ENCODE results near the gene CFAP74.

CFAP74 gene

DNA sequence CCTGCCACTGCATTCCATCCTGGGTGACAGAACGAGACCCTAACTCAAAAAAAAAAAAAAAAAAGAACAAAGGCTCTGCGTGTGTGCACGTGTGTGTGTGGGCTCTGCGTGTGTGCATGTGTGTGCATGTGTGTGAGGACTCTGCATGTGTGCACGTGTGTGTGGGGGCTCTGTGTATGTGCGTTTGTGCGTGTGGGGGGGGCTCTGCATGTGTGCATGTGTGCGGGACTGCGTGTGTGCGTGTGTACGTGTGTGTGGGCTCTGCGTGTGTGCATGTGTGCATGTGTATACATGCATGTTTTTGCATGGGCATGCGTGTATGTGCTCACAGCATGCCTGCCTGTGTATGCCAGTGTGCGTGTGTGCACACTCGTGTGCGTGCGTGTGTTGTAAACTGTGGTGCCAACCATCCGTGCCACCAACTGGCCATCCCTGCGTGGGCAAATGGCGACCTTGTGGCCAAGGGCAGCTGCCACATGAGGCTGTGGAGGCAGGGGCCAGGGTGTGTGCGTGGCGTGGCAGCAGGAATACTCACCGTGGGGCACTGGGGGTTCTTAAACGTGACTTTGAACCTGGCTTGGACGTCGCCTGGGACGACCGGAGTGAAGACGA, 57.7 kb downstream of the CFAP74 start:
- Histone ChIP-seq H3K27me3 (ENCODE audit: control insufficient read depth, insufficient read depth, low read length) (no peaks in the 10 kb centered on the region), H3K27ac (ENCODE audit: low read length) (no peak overlapping the region), H3K9ac (ENCODE audit: low read length) (no peak overlapping the region), H3K4me1 (ENCODE audit: control insufficient read depth, low read depth, low read length) (no peaks in the 10 kb centered on the region), H3K9me3 (ENCODE audit: control insufficient read depth, low read depth, low read length) (no peaks in the 10 kb centered on the region), H3K36me3 (ENCODE audit: control insufficient read depth, low read depth, low read length) (no peaks in the 10 kb centered on the region), H3K4me3 (ENCODE audit: low read length) (no peak overlapping the region)

DNA sequence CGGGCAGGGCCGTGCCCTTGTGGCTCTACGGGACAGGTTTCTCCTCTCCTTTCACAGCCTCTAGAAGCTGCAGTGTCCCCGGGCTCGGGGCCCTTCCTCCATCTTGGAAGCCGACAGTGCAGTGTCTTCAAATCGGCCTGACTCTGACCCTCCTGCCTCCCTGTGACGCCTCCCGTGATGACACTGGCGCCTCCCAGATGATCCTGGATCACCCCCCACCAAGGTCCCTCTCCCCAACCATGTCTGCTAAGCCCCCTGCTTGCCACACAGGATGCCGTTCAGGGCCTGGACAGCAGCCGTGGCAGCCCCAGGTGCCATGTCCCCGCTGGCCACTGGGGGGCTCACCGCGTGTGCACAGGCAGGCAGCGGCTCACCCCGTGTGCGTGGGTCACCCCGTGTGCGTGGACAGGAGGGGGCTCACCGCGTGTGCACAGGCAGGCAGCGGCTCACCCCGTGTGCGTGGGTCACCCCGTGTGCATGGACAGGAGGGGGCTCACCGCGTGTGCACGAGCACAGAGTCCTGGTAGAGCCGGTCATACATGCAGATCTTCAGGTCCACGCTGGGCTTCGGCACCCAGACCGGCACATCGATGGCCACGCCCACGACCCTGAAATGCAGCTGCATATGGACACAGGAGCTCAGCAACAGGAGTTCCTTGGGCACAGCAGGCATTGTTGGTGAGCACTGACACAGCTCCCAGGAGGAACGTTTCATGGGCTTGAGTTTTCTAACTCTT, 59.6 kb downstream of the CFAP74 start:
- Histone ChIP-seq H3K27me3 (ENCODE audit: control insufficient read depth, insufficient read depth, low read length) (no peaks in the 10 kb centered on the region), H3K9me3 (ENCODE audit: control insufficient read depth, low read depth, low read length) (no peaks in the 10 kb centered on the region), H3K4me3 (ENCODE audit: low read length) (peak overlapping the region; percentile 52), H3K9ac (ENCODE audit: low read length) (no peak overlapping the region), H3K36me3 (ENCODE audit: control insufficient read depth, low read depth, low read length) (no peaks in the 10 kb centered on the region), H3K4me1 (ENCODE audit: control insufficient read depth, low read depth, low read length) (no peaks in the 10 kb centered on the region), H3K27ac (ENCODE audit: low read length) (no peak overlapping the region)

DNA sequence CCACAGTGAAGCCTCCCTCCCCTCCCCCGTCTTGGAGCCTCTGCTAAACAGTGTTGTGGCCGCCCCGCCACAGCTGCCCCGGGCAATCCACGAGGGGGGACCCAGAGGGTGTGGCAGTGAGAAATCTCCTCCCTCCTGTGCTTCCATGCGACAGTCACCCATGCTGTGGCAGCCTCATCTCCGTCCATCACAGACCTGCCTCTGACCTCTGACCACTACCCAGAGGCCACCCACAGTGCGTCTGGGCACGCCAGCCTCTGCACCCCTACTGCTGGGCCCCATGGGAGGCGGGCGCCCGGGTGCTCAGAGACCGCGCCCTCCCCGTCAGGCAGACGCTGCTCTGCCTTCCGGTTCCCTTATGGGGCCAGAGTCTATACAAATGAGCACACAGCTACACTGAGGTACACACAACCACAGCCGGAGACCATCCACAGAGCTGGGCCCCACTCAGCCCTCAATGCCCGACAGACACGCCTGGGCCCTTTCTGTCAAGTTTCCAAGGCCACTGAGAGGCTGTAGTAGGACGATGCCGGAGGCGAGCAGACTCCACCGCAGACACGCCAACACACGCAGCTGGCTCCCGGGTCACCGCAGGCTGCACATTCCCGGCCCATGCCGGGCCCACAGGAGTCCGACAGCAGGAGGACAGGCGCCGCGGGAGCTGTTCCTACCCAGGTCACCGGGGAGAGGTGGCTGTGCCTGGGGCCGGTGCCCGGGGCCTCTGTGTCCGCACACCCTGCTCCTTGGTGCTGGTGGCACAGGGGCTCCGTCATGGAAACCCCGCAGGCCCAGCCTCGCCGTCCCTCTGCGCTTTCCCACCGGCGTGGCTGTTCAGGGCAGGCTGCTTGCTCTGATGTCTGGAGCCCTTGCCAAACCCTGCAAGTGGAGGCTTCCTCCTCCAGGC, 60.6 kb downstream of the CFAP74 start:
- Histone ChIP-seq H3K4me1 (ENCODE audit: control insufficient read depth, low read depth, low read length) (no peaks in the 10 kb centered on the region), H3K9ac (ENCODE audit: low read length) (no peak overlapping the region), H3K4me3 (ENCODE audit: low read length) (no peak overlapping the region), H3K36me3 (ENCODE audit: control insufficient read depth, low read depth, low read length) (no peaks in the 10 kb centered on the region), H3K9me3 (ENCODE audit: control insufficient read depth, low read depth, low read length) (no peaks in the 10 kb centered on the region), H3K27me3 (ENCODE audit: control insufficient read depth, insufficient read depth, low read length) (no peaks in the 10 kb centered on the region), H3K27ac (ENCODE audit: low read length) (no peak overlapping the region)

DNA sequence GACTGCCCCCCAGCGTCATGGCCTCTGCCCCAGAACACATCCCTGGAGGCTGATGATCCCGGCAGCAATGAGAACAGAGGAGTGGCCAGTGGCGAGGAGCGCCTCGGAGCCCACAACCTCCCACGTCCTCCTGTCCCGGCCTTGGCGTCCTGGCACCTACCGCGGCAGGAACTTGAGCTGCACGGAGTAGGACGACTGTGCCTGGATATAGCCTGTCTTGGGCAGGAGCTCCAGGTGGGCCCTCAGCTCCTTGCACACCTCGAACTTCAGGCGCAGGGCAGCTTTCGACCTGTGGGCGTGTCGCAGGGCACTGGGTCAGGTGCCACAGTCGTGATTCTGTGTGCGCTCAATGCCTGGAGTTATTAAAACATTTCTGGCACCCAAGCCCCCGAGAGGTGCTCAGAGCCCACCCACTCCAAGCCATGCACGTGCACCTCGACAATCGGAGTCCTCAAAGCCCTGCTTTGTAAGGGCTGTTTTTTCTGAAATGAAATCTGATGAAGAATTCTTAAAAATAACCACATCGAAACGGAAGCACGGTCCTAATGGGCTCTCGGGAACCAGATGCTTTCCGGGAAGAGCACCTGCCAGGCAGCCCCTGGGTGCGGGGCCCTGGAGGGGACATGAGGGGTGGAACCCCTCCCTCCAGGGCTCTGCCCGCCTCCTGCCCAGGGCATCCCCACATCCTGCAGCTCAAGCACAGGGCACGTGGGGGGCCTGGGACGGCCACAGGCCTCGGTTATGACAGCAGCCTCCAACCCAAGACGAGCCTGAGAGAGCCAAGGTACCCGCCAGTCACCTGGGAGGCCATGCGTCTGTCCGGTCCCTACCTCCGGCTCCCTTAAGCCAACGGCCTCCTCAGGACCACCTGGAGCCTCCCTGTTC, 61.5 kb downstream of the CFAP74 start:
- no peaks in the 10 kb centered on the region for H3K36me3 ChIP-seq (ENCODE audit: control insufficient read depth, low read depth, low read length)
- no peaks in the 10 kb centered on the region for H3K4me1 ChIP-seq (ENCODE audit: control insufficient read depth, low read depth, low read length)
- H3K27me3 ChIP-seq (ENCODE audit: control insufficient read depth, insufficient read depth, low read length): no peaks in the 10 kb centered on the region
- no peak overlapping the region for H3K4me3 ChIP-seq (ENCODE audit: low read length)
- H3K9me3 ChIP-seq (ENCODE audit: control insufficient read depth, low read depth, low read length): no peaks in the 10 kb centered on the region
- no peak overlapping the region for H3K27ac ChIP-seq (ENCODE audit: low read length)
- H3K9ac ChIP-seq (ENCODE audit: low read length): no peak overlapping the region

DNA sequence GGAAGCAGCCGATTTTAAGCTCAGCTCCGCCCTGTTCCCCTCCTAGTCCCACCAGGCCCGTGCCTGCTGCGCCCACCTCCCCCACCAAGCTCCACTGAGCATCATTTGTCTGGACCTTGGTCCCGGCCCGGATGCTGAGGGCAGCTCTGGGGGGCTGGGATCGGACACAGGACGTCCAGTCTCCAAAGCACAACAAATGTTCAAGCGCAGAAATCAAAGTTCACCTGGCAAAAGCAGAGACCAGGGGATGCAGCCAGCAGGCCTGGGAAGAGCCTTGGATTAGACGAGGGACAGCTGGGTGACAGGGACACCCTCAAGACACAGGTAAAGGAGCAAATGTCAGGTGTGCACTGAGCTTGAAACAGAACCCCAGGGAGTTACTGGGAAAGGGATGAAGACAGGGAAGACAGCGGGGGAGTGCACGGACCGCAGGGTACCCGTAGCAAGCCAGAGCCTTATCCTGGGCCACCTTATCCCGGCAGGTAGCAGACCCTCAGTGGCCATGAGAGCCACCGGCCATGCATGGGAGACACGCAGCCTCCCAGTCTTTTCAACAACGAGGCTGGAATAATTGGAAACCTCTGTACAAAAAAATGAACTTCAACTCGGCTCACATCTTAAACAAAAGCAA, 62.3 kb downstream of the CFAP74 start:
- Histone ChIP-seq H3K27ac (ENCODE audit: low read length) (no peak overlapping the region), H3K9ac (ENCODE audit: low read length) (no peak overlapping the region), H3K9me3 (ENCODE audit: control insufficient read depth, low read depth, low read length) (no peaks in the 10 kb centered on the region), H3K27me3 (ENCODE audit: control insufficient read depth, insufficient read depth, low read length) (no peaks in the 10 kb centered on the region), H3K4me1 (ENCODE audit: control insufficient read depth, low read depth, low read length) (no peaks in the 10 kb centered on the region), H3K4me3 (ENCODE audit: low read length) (no peak overlapping the region), H3K36me3 (ENCODE audit: control insufficient read depth, low read depth, low read length) (no peaks in the 10 kb centered on the region)

DNA sequence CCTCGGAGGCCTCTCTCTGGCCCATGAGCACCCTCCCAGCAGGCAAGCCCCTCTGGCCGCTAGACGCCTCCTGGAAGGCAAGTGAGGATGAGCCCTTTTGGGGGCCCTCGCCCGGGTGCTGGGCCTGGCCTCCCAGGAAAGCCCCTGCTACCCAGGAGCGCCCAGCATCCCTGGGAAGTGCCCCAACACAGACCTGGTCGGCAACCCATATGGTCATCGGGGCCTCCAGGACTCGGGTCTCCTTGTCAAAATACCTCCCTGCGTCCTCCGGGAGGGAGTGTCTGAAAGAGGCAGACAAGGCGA, 63.5 kb downstream of the CFAP74 start:
- Histone ChIP-seq H3K27ac (ENCODE audit: low read length) (no peak overlapping the region), H3K9me3 (ENCODE audit: control insufficient read depth, low read depth, low read length) (no peaks in the 10 kb centered on the region)

DNA sequence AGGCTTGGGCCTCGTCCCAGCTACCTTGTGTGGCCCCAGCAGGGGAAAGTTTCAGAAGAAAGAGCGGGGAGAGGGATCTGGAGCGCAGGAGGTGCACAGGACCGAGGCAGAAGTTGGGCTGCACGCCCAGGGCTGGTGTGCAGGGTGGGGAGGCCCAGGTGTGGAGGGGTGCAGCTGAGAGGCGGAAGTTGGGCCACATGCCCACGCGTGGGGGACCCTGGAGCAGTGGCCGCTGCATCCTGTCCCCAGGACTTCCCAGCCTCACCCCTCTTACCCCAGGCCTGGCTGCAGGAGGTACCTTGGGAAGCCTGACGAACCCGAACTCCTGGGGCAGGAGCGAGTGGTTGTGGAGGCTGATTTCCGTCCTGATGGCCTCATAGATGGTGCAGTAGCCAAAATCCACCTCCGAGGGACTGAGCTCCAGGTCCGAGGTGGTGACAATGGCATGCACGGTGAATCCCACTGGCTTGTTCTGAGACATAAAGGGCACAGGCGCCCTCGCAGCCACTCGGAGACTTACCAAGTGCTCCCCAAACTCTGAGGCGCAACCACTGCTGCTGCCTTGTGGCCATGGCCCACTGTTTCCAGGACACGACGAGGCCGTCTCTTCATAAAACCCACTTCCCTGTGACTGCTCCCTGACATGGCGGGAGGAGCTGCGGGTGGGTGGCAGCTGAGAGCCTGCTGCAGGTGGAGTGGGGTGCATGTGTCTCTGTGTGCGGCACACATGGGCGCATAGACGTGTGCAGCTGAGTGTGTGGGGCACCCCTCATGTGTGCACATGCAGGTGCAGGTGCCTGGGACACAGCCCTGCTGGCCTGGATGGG, 64.1 kb downstream of the CFAP74 start:
- Histone ChIP-seq H3K27me3 (ENCODE audit: control insufficient read depth, insufficient read depth, low read length) (no peaks in the 10 kb centered on the region), H3K9me3 (ENCODE audit: control insufficient read depth, low read depth, low read length) (no peaks in the 10 kb centered on the region), H3K9ac (ENCODE audit: low read length) (no peak overlapping the region), H3K4me1 (ENCODE audit: control insufficient read depth, low read depth, low read length) (no peaks in the 10 kb centered on the region), H3K4me3 (ENCODE audit: low read length) (no peak overlapping the region), H3K27ac (ENCODE audit: low read length) (no peak overlapping the region), H3K36me3 (ENCODE audit: control insufficient read depth, low read depth, low read length) (no peaks in the 10 kb centered on the region)

More for the DNA sequence above, 63.5 kb downstream of the CFAP74 start:
- Histone ChIP-seq H3K36me3 (ENCODE audit: control insufficient read depth, low read depth, low read length) (no peaks in the 10 kb centered on the region), H3K4me1 (ENCODE audit: control insufficient read depth, low read depth, low read length) (no peaks in the 10 kb centered on the region), H3K4me3 (ENCODE audit: low read length) (no peak overlapping the region), H3K27me3 (ENCODE audit: control insufficient read depth, insufficient read depth, low read length) (no peaks in the 10 kb centered on the region), H3K9ac (ENCODE audit: low read length) (no peak overlapping the region)

DNA sequence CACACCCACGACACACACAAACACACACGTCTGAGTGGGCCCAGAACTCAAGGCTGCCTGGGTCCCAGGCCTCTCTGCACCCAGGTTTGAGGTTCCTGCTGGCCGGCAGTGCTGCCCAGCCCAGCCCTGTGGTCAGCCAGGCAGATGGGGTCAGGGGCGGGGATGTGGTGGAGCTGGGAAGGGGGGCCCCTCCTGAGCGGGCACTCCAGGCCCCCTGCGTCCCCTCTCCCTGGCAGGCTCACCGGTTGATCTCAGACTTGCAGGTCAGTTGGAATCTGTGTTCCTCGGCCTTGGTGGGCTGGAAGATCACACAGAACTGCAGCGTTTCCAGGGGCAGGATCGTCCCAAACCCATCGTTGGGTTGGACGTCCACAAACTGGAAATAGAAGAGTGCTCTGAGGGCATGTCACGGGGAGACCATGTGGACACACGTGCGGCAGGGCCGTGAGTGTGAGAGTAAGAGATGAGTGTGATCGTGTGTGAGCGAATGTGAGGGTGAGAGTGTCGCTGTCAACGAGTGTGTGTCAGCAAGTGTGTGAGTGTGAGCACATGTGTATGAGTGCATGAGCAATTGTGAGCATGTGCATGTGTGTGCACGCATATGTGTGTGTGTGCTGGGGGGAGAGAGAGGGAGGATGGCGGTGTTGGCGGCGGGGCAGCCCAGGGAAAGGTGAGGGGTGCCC, 64.8 kb downstream of the CFAP74 start:
- Histone ChIP-seq H3K4me1 (ENCODE audit: control insufficient read depth, low read depth, low read length) (no peaks in the 10 kb centered on the region), H3K27me3 (ENCODE audit: control insufficient read depth, insufficient read depth, low read length) (no peaks in the 10 kb centered on the region), H3K9me3 (ENCODE audit: control insufficient read depth, low read depth, low read length) (no peaks in the 10 kb centered on the region), H3K9ac (ENCODE audit: low read length) (no peak overlapping the region), H3K27ac (ENCODE audit: low read length) (no peak overlapping the region), H3K36me3 (ENCODE audit: control insufficient read depth, low read depth, low read length) (no peaks in the 10 kb centered on the region), H3K4me3 (ENCODE audit: low read length) (no peak overlapping the region)

DNA sequence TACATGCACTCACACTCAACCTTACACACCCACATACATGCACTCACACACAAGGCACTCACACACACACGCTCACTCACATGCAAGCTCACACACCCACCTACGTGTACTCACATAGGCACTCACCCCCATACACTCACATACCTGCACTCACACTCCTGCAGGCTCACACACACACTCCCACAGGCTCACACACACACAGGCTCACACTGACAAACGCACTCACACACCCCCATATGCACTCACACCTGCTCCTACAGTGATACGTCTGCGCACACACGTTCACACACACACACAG, 65.4 kb downstream of the CFAP74 start:
- Histone ChIP-seq H3K9me3 (ENCODE audit: control insufficient read depth, low read depth, low read length) (no peaks in the 10 kb centered on the region), H3K27me3 (ENCODE audit: control insufficient read depth, insufficient read depth, low read length) (no peaks in the 10 kb centered on the region), H3K4me1 (ENCODE audit: control insufficient read depth, low read depth, low read length) (no peaks in the 10 kb centered on the region), H3K36me3 (ENCODE audit: control insufficient read depth, low read depth, low read length) (no peaks in the 10 kb centered on the region), H3K9ac (ENCODE audit: low read length) (no peak overlapping the region), H3K4me3 (ENCODE audit: low read length) (no peak overlapping the region), H3K27ac (ENCODE audit: low read length) (no peak overlapping the region)
